IMR-90 (cell line): Measurements from ENCODE around the gene NLRC5. TPM values are rescaled to one million over a fixed set of nuclear protein-coding genes. Genes with fewer than 3 reads are reported as not detected.

Experiments
- ATAC-seq: fragments of 200-7000 bp; cut with Tn5 transposase; 2 replicates; pipeline ENCODE4 v1.9.1; 2020; ENCODE audit warnings: low read depth, mild to moderate bottlenecking, moderate library complexity
- BruUV-seq: library from RNA; stranded (reverse); fragments of 400-500 nt; replicated peaks from 2 replicates; lab custom pipeline; 2021; lab: Mats Ljungman, UMichigan
- CTCF ChIA-PET: fragments of 300-600 bp; formaldehyde crosslinking; extraction: SDS; loops from one replicate; lab custom pipeline; 2021; ENCODE audit warnings: antibody characterized with exemption; lab: Yijun Ruan, JAX
- POLR2A ChIA-PET: fragments of 300-600 bp; sonication (Branson Sonifier 250); formaldehyde crosslinking; loops from one replicate; lab custom pipeline; 2022; ENCODE audit warnings: antibody characterized with exemption; ENCODE audit not compliant: unreplicated experiment; lab: Charles Lee
- DNase-seq: peaks from one replicate; pipeline ENCODE4 v3.0.0; 2013
- H2AFZ ChIP-seq: replicated peaks from 2 replicates; pipeline ENCODE3; 2013; ENCODE audit warnings: low read length, mild to moderate bottlenecking; ENCODE audit not compliant: poor library complexity
- H2AK5ac ChIP-seq: 2 replicates; pipeline ENCODE4 v1.6.1; 2013; ENCODE audit warnings: low read depth, low read length, inconsistent platforms
- H2AK9ac ChIP-seq: replicated peaks from 2 replicates; pipeline ENCODE3; 2013; ENCODE audit warnings: mild to moderate bottlenecking, low read depth, low read length, moderate library complexity; ENCODE audit not compliant: poor library complexity
- H2BK120ac ChIP-seq: 2 replicates; pipeline ENCODE4 v1.6.1; 2013; ENCODE audit warnings: low read depth, low read length, inconsistent platforms
- H2BK15ac ChIP-seq: 3 replicates; pipeline ENCODE4 v1.6.1; 2013; ENCODE audit warnings: low read depth, low read length, inconsistent platforms
- H2BK20ac ChIP-seq: 2 replicates; pipeline ENCODE4 v1.6.1; 2013; ENCODE audit warnings: low read depth, mild to moderate bottlenecking, inconsistent platforms, low read length, moderate library complexity
- H2BK5ac ChIP-seq: 2 replicates; pipeline ENCODE4 v1.6.1; 2013; ENCODE audit warnings: mild to moderate bottlenecking, low read depth, low read length, inconsistent platforms; ENCODE audit not compliant: poor library complexity, severe bottlenecking
- H3K14ac ChIP-seq: replicated peaks from 2 replicates; pipeline ENCODE4 v1.6.1; 2013; ENCODE audit warnings: low read depth, low read length, inconsistent platforms
- H3K18ac ChIP-seq: 2 replicates; pipeline ENCODE4 v1.6.1; 2013; ENCODE audit warnings: low read depth, low read length, control low read depth
- H3K23ac ChIP-seq: 2 replicates; pipeline ENCODE4 v1.6.1; 2013; ENCODE audit warnings: low read depth, low read length, inconsistent platforms
- H3K27ac ChIP-seq: 2 replicates; pipeline ENCODE4 v1.5.1; 2013; ENCODE audit warnings: mild to moderate bottlenecking, control low read depth, low read length; ENCODE audit not compliant: insufficient read depth
- H3K27me3 ChIP-seq: 2 replicates; pipeline ENCODE4 v1.6.1; 2013; ENCODE audit warnings: low read length; ENCODE audit not compliant: control insufficient read depth, insufficient read depth
- H3K36me3 ChIP-seq: 2 replicates; pipeline ENCODE4 v1.6.1; 2013; ENCODE audit warnings: low read length, mixed read lengths; ENCODE audit not compliant: control insufficient read depth, insufficient read depth
- H3K4ac ChIP-seq: 2 replicates; pipeline ENCODE4 v1.6.1; 2013; ENCODE audit warnings: low read depth, low read length, inconsistent platforms
- H3K4me1 ChIP-seq: 2 replicates; pipeline ENCODE4 v1.6.1; 2013; ENCODE audit warnings: low read length, mixed read lengths; ENCODE audit not compliant: control insufficient read depth, insufficient read depth
- H3K4me2 ChIP-seq: 2 replicates; pipeline ENCODE4 v1.6.1; 2013; ENCODE audit warnings: low read depth, mild to moderate bottlenecking, control low read depth, low read length, moderate library complexity
- H3K4me3 ChIP-seq: 2 replicates; pipeline ENCODE4 v1.5.1; 2013; ENCODE audit warnings: low read depth, mild to moderate bottlenecking, control low read depth, low read length, moderate library complexity; ENCODE audit not compliant: insufficient read depth
- H3K56ac ChIP-seq: 2 replicates; pipeline ENCODE4 v1.6.1; 2013; ENCODE audit warnings: low read length, inconsistent platforms; ENCODE audit not compliant: insufficient read depth; ENCODE audit errors: extremely low read depth
- H3K79me1 ChIP-seq, 2 experiments: 2 replicates each; pipeline ENCODE4 v1.6.1; 2013; ENCODE audit warnings: low read length in 2 of 2, inconsistent platforms in 1 of 2, low read depth in 1 of 2
- H3K9ac ChIP-seq: 2 replicates; pipeline ENCODE4 v1.6.1; 2013; ENCODE audit warnings: low read depth, low read length, control low read depth
- H3K9me1 ChIP-seq: 2 replicates; pipeline ENCODE4 v1.6.1; 2013; ENCODE audit warnings: low read length, inconsistent platforms; ENCODE audit not compliant: insufficient read depth
- H3K9me3 ChIP-seq: 2 replicates; pipeline ENCODE4 v1.6.1; 2013; ENCODE audit warnings: low read length; ENCODE audit not compliant: control insufficient read depth, insufficient read depth
- H4K20me1 ChIP-seq: 2 replicates; pipeline ENCODE4 v1.6.1; 2013; ENCODE audit warnings: low read length, inconsistent platforms; ENCODE audit not compliant: insufficient read depth
- H4K5ac ChIP-seq: 2 replicates; pipeline ENCODE4 v1.6.1; 2013; ENCODE audit warnings: mild to moderate bottlenecking, low read depth, low read length, control low read depth
- H4K8ac ChIP-seq, 2 experiments: 2 replicates each; pipeline ENCODE4 v1.6.1; 2013; ENCODE audit warnings: low read depth in 2 of 2, low read length in 2 of 2, control low read depth in 1 of 2, inconsistent platforms in 1 of 2
- H4K91ac ChIP-seq: 2 replicates; pipeline ENCODE4 v1.6.1; 2013; ENCODE audit warnings: low read depth, low read length, inconsistent platforms; ENCODE audit not compliant: insufficient read depth
- CTCF ChIP-seq: conservative IDR thresholded peaks from 2 replicates; pipeline ENCODE4 v1.5.1; 2012; ENCODE audit warnings: mild to moderate bottlenecking, low read depth, low read length, improper control_type of control experiment
- ELK1 ChIP-seq: fragments of 150-350 bp; IDR thresholded peaks from 2 replicates; pipeline ENCODE4 v1.6.1; 2016; ENCODE audit warnings: low read depth, mild to moderate bottlenecking, low read length, moderate library complexity, borderline replicate concordance
- POLR2A ChIP-seq: IDR thresholded peaks from 2 replicates; pipeline ENCODE4 v1.6.1; 2012; ENCODE audit warnings: mild to moderate bottlenecking, low read depth, low read length
- RAD21 ChIP-seq: IDR thresholded peaks from 2 replicates; pipeline ENCODE4 v1.6.1; 2012; ENCODE audit warnings: low read length, improper control_type of control experiment
- SMC3 ChIP-seq: fragments of 150-350 bp; IDR thresholded peaks from 2 replicates; pipeline ENCODE4 v1.6.1; 2016; ENCODE audit warnings: low read depth, mild to moderate bottlenecking, antibody characterized with exemption, low read length, moderate library complexity
- WGBS, 2 experiments: methylation state at CpG; one replicate each; pipeline versions ENCODE4 v1.1.5 to v1.1.7; 2013; ENCODE audit warnings: missing lambda C conversion rate in 2 of 2; ENCODE audit not compliant: insufficient read length in 1 of 2; ENCODE audit errors: extremely low coverage in 2 of 2; 5-methylcytosine and 5-hydroxymethylcytosine counted together
- dilution Hi-C: fragments of 300-500 bp; cut with HindIII; formaldehyde crosslinking; loops from one replicate; pipeline ENCODE4 v1.14.3; 2018; ENCODE audit warnings: low sequenced_read_pairs; ENCODE audit not compliant: unreplicated experiment
- in situ Hi-C: fragments of 300-500 bp; cut with MboI; formaldehyde crosslinking; loops from 3 replicates; pipeline ENCODE4 v1.14.3; 2019; ENCODE audit warnings: low sequenced_read_pairs, inconsistent platforms, mixed read lengths
- intact Hi-C: fragments of 100-400 bp; cut with micrococcal nuclease; formaldehyde crosslinking; loops from 2 replicates; pipeline ENCODE4 v1.10.0; 2022
- polyA plus RNA-seq, 3 experiments: library from polyadenylated mRNA; depleted of rRNA; stranded (reverse); fragments of >200 nt; gene quantifications; 2 replicates each; pipeline ENCODE4 v1.2.3, GENCODE V29; 2012; ENCODE audit warnings: low replicate concordance in 1 of 3
- total RNA-seq: library from RNA; depleted of rRNA; stranded (reverse); fragments of >200 nt; gene quantifications from 2 replicates; pipeline ENCODE4 v1.2.3, GENCODE V29; 2012

NLRC5 gene
- total and polyA plus RNA-seq, 2 of the 4 experiments (the other 2 are of a cell fraction) = 9.1 to 14.9 TPM

- Histone ChIP-seq H3K36me3 (peaks cover 4% of the 10 kb centered on the region; the same call in 1 of the 2 replicates), H2BK120ac (no peak overlapping the region), H4K8ac (no peak overlapping the region), H3K9me3 (no peaks in the 10 kb centered on the region), H2AFZ (peak overlapping the region; percentile 78), H4K5ac (no peak overlapping the region), H2BK20ac (no peak overlapping the region), H2AK9ac (peak overlapping the region; percentile 58), H3K14ac (no peak overlapping the region), H3K4me3 (no peak overlapping the region), H3K9ac (no peak overlapping the region), H3K4me1 (no peaks in the 10 kb centered on the region), H2BK15ac (no peak overlapping the region; the same call in 2 of the 3 replicates), H3K4ac (no peak overlapping the region), H3K18ac (no peak overlapping the region), H4K91ac (no peak overlapping the region), H3K27me3 (no peaks in the 10 kb centered on the region), H3K23ac (no peak overlapping the region), H4K20me1 (peaks cover 9% of the 10 kb centered on the region), H3K79me1 (no peaks in the 10 kb centered on the region), H3K9me1 (0 out of 2 replicates have a peak, but pooled peaks cover 4% of the 10 kb centered on the region), H3K56ac (no peak overlapping the region), H3K27ac (no peak overlapping the region), H2BK5ac (no peak overlapping the region), H3K4me2 (no peak overlapping the region), H2AK5ac (0 out of 2 replicates have a peak overlapping the region, but pooled peaks have one; percentile 33)
- dilution Hi-C loops (no loop called here), intact Hi-C loops (loop anchor here (1.0 to 2.0 kb wide), 2 partner anchors 84 to 158 kb away; no protein-coding TSS in a partner anchor), in situ Hi-C loops (loop anchor here (5.0 kb wide), 1 partner anchor 84 kb away; the partner anchor contains the start of gene SLC12A3)
- CTCF ChIA-PET = interaction anchor here (0.5 to 1.3 kb wide), 5 partner anchors 10 to 161 kb away, joined by 3 to 5 read pairs (median 4); no protein-coding TSS in a partner anchor
- no TSS peak for BruUV-seq
- POLR2A ChIA-PET = no interaction called here
- DNase-seq (peak; percentile 51), ATAC-seq (peak; percentile 85)
- 77% methylated on average over 12 of the region's 15 CpGs; no CpG with 5 or more reads in 1 of the 2 experiments for WGBS, 2 experiments
- peak; percentile 14; the same call in 1 of the 2 replicates for TF ChIP-seq POLR2A
- TF ChIP-seq RAD21 = peak; percentile 81
- peak; percentile 61 for TF ChIP-seq SMC3
- TF ChIP-seq CTCF = peak; percentile 70
- no peak for TF ChIP-seq ELK1
Observed at GRCh38 chr16:56950881-56951771, 38.2 kb upstream of the NLRC5 start.
